Caco-2 (cell line): ENCODE measurements around the gene PCK2. TPM values are rescaled to one million over a fixed set of nuclear protein-coding genes. Genes with fewer than 3 reads are reported as not detected.

Experiments
- BruUV-seq: library from RNA; stranded (reverse); fragments of 400-500 nt; replicated peaks from 2 replicates; lab custom pipeline; 2021; lab: Mats Ljungman, UMichigan
- CTCF ChIA-PET: fragments of 300-600 bp; sonication (Branson Sonifier 250); formaldehyde crosslinking; loops from one replicate; lab custom pipeline; 2022; ENCODE audit warnings: antibody characterized with exemption; lab: Charles Lee
- POLR2A ChIA-PET: fragments of 300-600 bp; sonication (Branson Sonifier 250); formaldehyde crosslinking; loops from one replicate; lab custom pipeline; 2022; ENCODE audit warnings: antibody characterized with exemption; lab: Charles Lee
- DNase-seq, 2 experiments: peaks; one replicate each; pipeline versions ENCODE4 v3.0.0 to v3.0.0-alpha.2; 2020 to 2022
- H3K27me3 ChIP-seq: replicated peaks from 2 replicates; pipeline ENCODE4 v1.6.0; 2011; ENCODE audit warnings: low read length; ENCODE audit not compliant: control insufficient read depth, insufficient read depth
- H3K36me3 ChIP-seq: 2 replicates; pipeline ENCODE4 v1.5.1; 2011; ENCODE audit warnings: low read length; ENCODE audit not compliant: control insufficient read depth, insufficient read depth
- H3K4me1 ChIP-seq: fragments of 250-450 bp; sonication (Bioruptor Pico); 2 replicates; pipeline ENCODE4 v1.5.1; 2020; ENCODE audit warnings: mild to moderate bottlenecking
- H3K4me3 ChIP-seq: 2 replicates; pipeline ENCODE4 v1.5.1; 2011; ENCODE audit warnings: low read depth, mild to moderate bottlenecking, control low read depth, low read length
- H3K9me3 ChIP-seq: fragments of 250-450 bp; sonication (Bioruptor Pico); 2 replicates; pipeline ENCODE4 v1.5.1; 2020; ENCODE audit warnings: mild to moderate bottlenecking, moderate library complexity
- H3K27ac Mint-ChIP-seq: one replicate; pipeline ENCODE4 v1.8.0; 2022; ENCODE audit warnings: mixed read lengths; ENCODE audit not compliant: unreplicated experiment
- H3K27me3 Mint-ChIP-seq: one replicate; pipeline ENCODE4 v1.8.0; 2022; ENCODE audit warnings: mixed read lengths; ENCODE audit not compliant: insufficient read depth, unreplicated experiment
- H3K36me3 Mint-ChIP-seq: one replicate; pipeline ENCODE4 v1.8.0; 2022; ENCODE audit warnings: mild to moderate bottlenecking, mixed read lengths; ENCODE audit not compliant: insufficient read depth, unreplicated experiment
- H3K4me1 Mint-ChIP-seq: one replicate; pipeline ENCODE4 v1.8.0; 2022; ENCODE audit warnings: low read depth, mixed read lengths; ENCODE audit not compliant: unreplicated experiment
- H3K4me3 Mint-ChIP-seq: one replicate; pipeline ENCODE4 v1.8.0; 2022; ENCODE audit warnings: mild to moderate bottlenecking, moderate library complexity, mixed read lengths; ENCODE audit not compliant: unreplicated experiment
- H3K9me3 Mint-ChIP-seq: one replicate; pipeline ENCODE4 v1.8.0; 2022; ENCODE audit warnings: mixed read lengths; ENCODE audit not compliant: unreplicated experiment
- intact Hi-C: fragments of 100-400 bp; cut with micrococcal nuclease; formaldehyde crosslinking; loops from one replicate; pipeline ENCODE4 v1.10.0; 2022; ENCODE audit not compliant: unreplicated experiment
- total RNA-seq: library from RNA; stranded (reverse); gene quantifications from 2 replicates; pipeline ENCODE4 v1.2.3, GENCODE V29; 2022
- TF ChIP-seq, protein P1 (sequence below), 2 experiments: fragments of 200-600 bp in 1 of 2; IDR thresholded peaks; 1 replicate in 1 of 2; 2 replicates in 1 of 2; pipeline versions ENCODE4 v1.5.1 to v1.8.0; 2011 to 2022; ENCODE audit warnings: antibody characterized with exemption in 1 of 2, control low read depth in 1 of 2, inconsistent platforms in 1 of 2, low read depth in 1 of 2, low read length in 1 of 2, mild to moderate bottlenecking in 1 of 2, moderate library complexity in 1 of 2; ENCODE audit not compliant: insufficient read depth in 1 of 2, severe bottlenecking in 1 of 2, unreplicated experiment in 1 of 2

Gene PCK2
- total RNA-seq, 1 experiment from 2014 or later: 146 TPM

DNA sequence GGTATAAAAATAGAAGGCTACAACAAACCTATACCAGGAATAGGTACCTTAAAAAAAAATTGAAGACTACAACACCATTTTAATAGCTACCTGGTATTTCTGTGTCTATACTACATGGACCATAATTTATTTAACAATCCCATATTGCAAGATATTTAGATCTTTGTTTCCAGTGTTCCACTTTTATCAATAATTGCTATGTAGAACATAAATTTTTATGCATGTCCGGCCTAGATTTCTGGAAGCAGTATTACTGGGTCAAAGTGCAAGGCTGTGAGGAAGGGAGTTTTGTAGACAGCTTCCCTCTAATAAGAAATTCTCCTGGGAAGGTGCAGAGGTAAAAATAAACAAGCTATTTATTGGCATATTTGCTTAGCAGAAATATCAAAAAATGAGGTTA is 16.4 kb downstream of the PCK2 start:
- POLR2A ChIA-PET: interaction anchor here (1.1 kb wide), 1 partner anchor 52 kb away, joined by 3 read pairs; no protein-coding TSS in a partner anchor
- intact Hi-C loops: no loop called here
- no peak for DNase-seq
- TF ChIP-seq, protein P1, sequence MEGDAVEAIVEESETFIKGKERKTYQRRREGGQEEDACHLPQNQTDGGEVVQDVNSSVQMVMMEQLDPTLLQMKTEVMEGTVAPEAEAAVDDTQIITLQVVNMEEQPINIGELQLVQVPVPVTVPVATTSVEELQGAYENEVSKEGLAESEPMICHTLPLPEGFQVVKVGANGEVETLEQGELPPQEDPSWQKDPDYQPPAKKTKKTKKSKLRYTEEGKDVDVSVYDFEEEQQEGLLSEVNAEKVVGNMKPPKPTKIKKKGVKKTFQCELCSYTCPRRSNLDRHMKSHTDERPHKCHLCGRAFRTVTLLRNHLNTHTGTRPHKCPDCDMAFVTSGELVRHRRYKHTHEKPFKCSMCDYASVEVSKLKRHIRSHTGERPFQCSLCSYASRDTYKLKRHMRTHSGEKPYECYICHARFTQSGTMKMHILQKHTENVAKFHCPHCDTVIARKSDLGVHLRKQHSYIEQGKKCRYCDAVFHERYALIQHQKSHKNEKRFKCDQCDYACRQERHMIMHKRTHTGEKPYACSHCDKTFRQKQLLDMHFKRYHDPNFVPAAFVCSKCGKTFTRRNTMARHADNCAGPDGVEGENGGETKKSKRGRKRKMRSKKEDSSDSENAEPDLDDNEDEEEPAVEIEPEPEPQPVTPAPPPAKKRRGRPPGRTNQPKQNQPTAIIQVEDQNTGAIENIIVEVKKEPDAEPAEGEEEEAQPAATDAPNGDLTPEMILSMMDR (IDR thresholded peaks at IDR 0.05; ENCODE audit: insufficient read depth in 1 of 2, low read depth in 1 of 2, low read length in 1 of 2, severe bottlenecking in 1 of 2, unreplicated experiment in 1 of 2): no peak
- no peak overlapping the region for H3K4me3 ChIP-seq
- BruUV-seq: no TSS peak
- H3K36me3 Mint-ChIP-seq: peaks cover 14% of the 10 kb centered on the region
- H3K4me3 Mint-ChIP-seq: no peak overlapping the region
- no peaks in the 10 kb centered on the region; the same call in 1 of the 2 replicates for H3K9me3 ChIP-seq
- H3K4me1 ChIP-seq: peaks cover 8% of the 10 kb centered on the region; the same call in 1 of the 2 replicates
- H3K9me3 Mint-ChIP-seq: no peaks in the 10 kb centered on the region
- no peaks in the 10 kb centered on the region for H3K36me3 ChIP-seq
- CTCF ChIA-PET: interaction anchor here (0.7 to 6.7 kb wide), 6 partner anchors 8 to 53 kb away, joined by 3 to 155 read pairs (median 10); partner anchors contain the start of genes PCK2 and PSME2
- H3K27ac Mint-ChIP-seq: no peak overlapping the region
- H3K4me1 Mint-ChIP-seq: peaks cover 5% of the 10 kb centered on the region
- no peaks in the 10 kb centered on the region for H3K27me3 Mint-ChIP-seq
- no peaks in the 10 kb centered on the region for H3K27me3 ChIP-seq

DNA sequence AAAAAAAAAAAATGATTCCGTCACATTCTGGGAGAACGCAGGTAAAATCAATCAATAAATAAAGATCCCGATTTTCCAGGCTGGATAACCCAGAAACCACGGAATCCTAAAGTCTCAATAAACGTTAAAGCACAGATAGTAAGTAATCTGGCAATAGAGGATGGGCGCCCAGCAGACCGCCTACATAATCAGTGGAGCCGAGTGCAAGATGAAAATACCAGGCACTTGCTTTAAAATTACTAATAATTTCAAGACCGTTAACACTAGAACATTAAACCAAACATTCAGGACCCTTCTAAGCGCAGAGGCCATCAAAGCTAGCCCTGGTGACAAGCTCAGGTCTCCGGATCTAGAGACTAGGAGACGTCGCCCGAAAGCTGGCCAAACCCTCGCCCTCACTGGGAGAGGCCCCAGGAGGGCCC is 19.3 kb downstream of the PCK2 start:
- H3K4me1 Mint-ChIP-seq: peaks cover 13% of the 10 kb centered on the region
- H3K4me3 Mint-ChIP-seq: peak overlapping the region; percentile 100
- Histone ChIP-seq H3K36me3 (peaks cover 2% of the 10 kb centered on the region; the same call in 1 of the 2 replicates), H3K27me3 (no peaks in the 10 kb centered on the region), H3K4me3 (peak overlapping the region; percentile 77), H3K4me1 (peaks cover 8% of the 10 kb centered on the region; the same call in 1 of the 2 replicates), H3K9me3 (no peaks in the 10 kb centered on the region)
- peaks cover 26% of the 10 kb centered on the region for H3K36me3 Mint-ChIP-seq
- ChIA-PET POLR2A (interaction anchor here (0.6 to 3.3 kb wide), 8 partner anchors 12 to 792 kb away, joined by 3 to 72 read pairs (median 20); partner anchors contain the start of genes EMC9, PABPN1, PCK2 and PSME1), CTCF (interaction anchor here (0.6 to 3.3 kb wide), 7 partner anchors 20 to 135 kb away, joined by 3 to 26 read pairs (median 17); partner anchors contain the start of genes IRF9, PCK2, PSME1 and PSME2)
- H3K27ac Mint-ChIP-seq: peak overlapping the region; percentile 98
- TSS peak; percentile 77 for BruUV-seq
- DNase-seq: no peak
- no peaks in the 10 kb centered on the region for H3K9me3 Mint-ChIP-seq
- TF ChIP-seq, protein P1 (IDR thresholded peaks at IDR 0.05; ENCODE audit: insufficient read depth in 1 of 2, low read depth in 1 of 2, low read length in 1 of 2, severe bottlenecking in 1 of 2, unreplicated experiment in 1 of 2): no peak
- intact Hi-C loops: no loop called here
- H3K27me3 Mint-ChIP-seq: no peaks in the 10 kb centered on the region

DNA sequence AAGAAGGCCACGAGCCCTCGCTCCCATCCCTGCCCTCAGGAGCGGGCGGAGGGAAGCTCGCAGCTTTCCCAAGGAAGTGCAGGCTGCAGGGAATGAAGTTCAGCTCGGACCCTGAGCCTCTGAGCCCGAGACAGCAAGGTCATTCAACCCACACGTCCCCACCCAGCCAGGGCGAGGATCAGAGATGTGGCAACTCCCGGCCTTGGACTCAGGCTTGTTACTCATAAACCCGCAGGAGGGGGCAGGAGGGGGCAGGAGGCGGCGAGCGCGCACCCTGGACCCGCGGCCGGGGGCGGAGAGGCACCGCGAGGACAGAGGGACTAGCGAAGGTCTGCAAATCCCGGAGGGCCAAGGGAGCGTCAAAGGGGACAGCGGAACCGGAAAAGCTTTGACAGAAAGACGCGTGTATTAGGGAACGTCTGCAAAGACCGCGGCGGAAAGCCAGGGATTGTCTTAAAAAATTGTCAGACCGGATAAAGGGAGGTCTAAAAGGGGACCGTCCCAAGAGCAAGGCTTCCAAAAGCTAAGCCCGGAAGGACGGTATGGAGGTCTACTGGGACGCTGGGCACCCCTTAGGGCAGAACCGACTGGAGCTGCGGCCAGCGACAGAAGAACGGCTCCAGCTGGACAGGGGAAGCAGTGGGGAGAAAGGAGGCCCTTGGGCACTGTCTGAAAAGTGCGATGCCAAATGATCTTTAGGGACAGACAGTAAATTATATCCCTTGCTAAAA is 19.9 kb downstream of the PCK2 start:
- BruUV-seq: no TSS peak
- intact Hi-C loops: loop anchor here (1.0 to 2.0 kb wide), 4 partner anchors 20 to 75 kb away; partner anchors contain the start of genes EMC9, IPO4, IRF9 and PCK2
- Mint-ChIP-seq H3K27ac (peak overlapping the region; percentile 98), H3K9me3 (no peaks in the 10 kb centered on the region), H3K4me3 (peak overlapping the region; percentile 100), H3K27me3 (no peaks in the 10 kb centered on the region), H3K4me1 (peaks cover 13% of the 10 kb centered on the region), H3K36me3 (peaks cover 29% of the 10 kb centered on the region)
- TF ChIP-seq, protein P1 (IDR thresholded peaks at IDR 0.05; ENCODE audit: insufficient read depth in 1 of 2, low read depth in 1 of 2, low read length in 1 of 2, severe bottlenecking in 1 of 2, unreplicated experiment in 1 of 2): no peak
- no peaks in the 10 kb centered on the region for H3K27me3 ChIP-seq
- H3K9me3 ChIP-seq: no peaks in the 10 kb centered on the region
- peak; percentile 95 to 96 for DNase-seq
- H3K4me3 ChIP-seq: peak overlapping the region; percentile 77
- H3K36me3 ChIP-seq: peaks cover 2% of the 10 kb centered on the region; the same call in 1 of the 2 replicates
- ChIA-PET CTCF (interaction anchor here (0.6 to 3.3 kb wide), 14 partner anchors 8 to 1045 kb away, joined by 3 to 26 read pairs (median 5); partner anchors contain the start of genes EMC9, IRF9, PCK2 and PSME1), POLR2A (interaction anchor here (0.6 to 3.3 kb wide), 18 partner anchors 11 to 793 kb away, joined by 3 to 72 read pairs (median 5); partner anchors contain the start of genes CARMIL3, CHMP4A, EMC9 and IPO4)
- H3K4me1 ChIP-seq: peaks cover 3% of the 10 kb centered on the region; the same call in 1 of the 2 replicates
